Measurements from ENCODE around the gene PCBD1. TPM values are rescaled to one million over a fixed set of nuclear protein-coding genes. Genes with fewer than 3 reads are reported as not detected.
"Not testable (repeated sequence)": the region's sequence is repeated elsewhere in the genome, so short reads cannot be mapped to it uniquely, and the experiment has no call there.

The PCBD1 gene
- 9.9 and 11.8 TPM in 2 replicates for total RNA-seq (2014; rRNA removed; shearing (Covaris generic))
- polyA plus RNA-seq (2015; cell fraction: cytosol; rRNA removed), result 29.5 and 29.7 TPM in 2 replicates
- 5.9 and 8.7 TPM in 2 replicates for polyA plus RNA-seq (2015; cell fraction: nucleus; rRNA removed)

GRCh38 chr10:70887804-70888800 lies at the start of gene PCBD1:
TSS of gene PCBD1 (minus strand) at chr10:70888565. CDS start at chr10:70888533, 32 bp downstream.
- no peak for DNase-seq (ENCODE audit: low read depth)

GRCh38 chr10:70937661-70938060 lies 49.3 kb upstream of the PCBD1 start:
- no peak for DNase-seq (ENCODE audit: low read depth)

DNA sequence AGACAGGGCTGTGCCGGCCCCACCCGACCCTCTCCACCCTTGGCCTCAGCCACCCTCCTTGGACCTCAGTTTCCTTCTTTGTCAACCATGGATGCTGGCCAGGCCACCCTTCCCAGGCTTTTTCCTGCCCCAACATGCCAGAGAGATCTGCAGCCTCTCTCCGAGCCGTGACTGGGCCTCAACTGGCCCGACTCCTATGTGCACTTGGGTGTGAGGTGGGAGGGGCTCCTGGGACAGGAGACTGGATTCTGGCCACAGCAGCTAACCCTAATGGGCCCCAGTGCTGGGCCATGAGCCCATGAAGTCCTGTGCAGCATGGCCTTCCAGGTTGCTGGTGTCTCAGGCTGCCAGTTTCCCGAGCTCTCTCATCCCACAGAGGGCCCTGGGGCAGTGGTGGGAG lies 47.7 kb upstream of the PCBD1 start:
- DNase-seq (ENCODE audit: low read depth), result no peak

GRCh38 chr10:70935631-70936030 lies 47.3 kb upstream of the PCBD1 start:
- DNase-seq (ENCODE audit: low read depth), result no peak

DNA sequence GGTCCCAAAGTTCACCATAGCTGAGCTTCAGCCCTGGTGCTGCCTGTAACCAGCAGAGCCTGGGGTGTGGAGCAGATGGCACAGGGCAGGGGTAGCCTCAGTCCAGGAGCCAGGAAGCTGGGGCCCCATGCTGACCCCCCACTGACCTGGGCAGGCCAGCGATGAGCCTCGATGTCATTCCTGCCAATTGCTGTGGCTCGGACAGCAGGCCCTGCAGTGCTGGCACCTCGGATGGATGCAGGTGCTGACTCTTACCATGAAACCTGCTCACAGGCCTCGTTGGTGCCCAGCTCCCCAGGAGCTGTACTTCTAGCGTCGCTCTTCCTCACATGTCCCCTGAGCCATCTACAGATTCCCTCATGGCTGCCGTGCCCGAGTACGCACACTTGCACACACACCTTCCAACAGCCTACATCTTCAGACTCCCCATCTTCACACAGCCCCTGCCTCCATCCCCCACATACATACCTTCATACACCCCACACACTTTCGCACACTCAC lies 46.8 kb upstream of the PCBD1 start:
- no peak for DNase-seq (ENCODE audit: low read depth)

DNA sequence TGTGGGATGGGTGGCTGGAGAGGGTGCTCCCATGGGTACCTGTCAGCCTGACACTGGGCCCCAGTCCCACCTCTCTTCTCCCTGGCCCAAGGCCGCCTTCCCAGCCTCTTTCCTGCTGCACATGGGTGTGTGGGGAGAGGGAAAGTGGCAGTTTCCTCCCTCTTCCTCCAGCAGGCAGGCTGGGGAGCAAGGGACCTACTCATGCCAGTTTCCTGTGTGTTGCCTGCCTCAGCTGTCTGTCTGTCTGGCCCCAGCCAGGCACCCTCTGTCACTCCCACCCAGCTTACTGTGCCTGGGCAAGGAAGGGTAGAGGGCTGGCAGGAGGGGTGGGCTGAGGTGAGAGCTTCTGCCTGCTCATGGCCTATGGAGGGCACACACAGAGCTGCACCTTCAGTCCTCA lies 46.3 kb upstream of the PCBD1 start:
- DNase-seq (ENCODE audit: low read depth), result no peak

GRCh38 chr10:70932392-70933196 lies 44.2 kb upstream of the PCBD1 start:
- DNase-seq (ENCODE audit: low read depth), result no peak

DNA sequence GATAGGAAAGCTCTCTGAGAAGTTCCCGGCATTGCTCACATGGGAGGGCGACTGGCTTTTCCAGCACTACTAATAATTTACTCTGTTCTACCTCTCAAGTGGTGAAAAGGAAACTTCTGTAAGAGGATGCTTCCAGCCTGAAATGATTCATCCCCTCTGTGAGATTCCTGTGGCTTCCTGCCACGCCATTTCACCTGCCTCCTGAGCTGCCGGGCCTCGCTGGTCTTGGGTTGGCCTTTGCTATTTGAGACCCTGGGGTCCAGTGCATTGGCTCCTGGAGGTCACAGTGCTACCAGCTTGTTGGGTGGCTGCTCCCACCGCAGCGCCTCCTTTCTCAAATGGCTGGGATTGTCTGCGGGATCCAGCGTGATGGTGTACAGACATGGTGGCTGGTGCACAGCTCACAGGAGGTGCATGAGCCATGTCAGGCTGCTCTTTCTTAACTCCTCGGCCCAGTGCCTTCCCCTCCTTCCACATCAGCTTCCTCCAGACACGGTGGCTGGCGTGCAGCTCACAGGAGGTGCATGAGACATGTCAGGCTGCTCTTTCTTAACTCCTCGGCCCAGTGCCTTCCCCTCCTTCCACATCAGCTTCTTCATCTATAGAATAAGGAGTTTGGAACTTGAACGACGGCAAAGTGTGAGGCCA lies 42.9 kb upstream of the PCBD1 start:
- DNase-seq (ENCODE audit: low read depth), result peak; percentile 84

- no peak for DNase-seq (ENCODE audit: low read depth)
These were observed 42.1 kb upstream of the PCBD1 start for GRCh38 chr10:70930263-70931000.

DNA sequence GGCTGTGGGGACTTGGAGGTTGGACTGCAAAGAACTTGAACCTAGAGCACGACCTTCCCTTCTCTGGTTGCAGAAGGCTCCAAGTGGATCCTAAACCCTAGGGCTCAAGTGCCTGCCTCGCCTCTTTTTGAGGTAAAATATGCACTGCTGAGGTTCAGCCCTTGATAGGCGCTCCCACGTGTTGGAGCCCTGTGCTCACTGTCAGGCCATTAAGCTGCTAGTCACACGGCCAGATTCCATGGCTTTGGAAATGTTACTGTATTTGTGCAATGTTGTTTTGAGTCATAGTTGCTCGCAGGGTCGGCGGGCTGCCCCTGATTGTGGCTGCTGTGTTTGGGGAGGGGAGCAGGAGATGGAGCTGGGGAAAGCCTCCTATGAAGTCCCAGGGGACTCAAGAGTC lies 39.8 kb upstream of the PCBD1 start:
- DNase-seq (ENCODE audit: low read depth), result no peak

DNA sequence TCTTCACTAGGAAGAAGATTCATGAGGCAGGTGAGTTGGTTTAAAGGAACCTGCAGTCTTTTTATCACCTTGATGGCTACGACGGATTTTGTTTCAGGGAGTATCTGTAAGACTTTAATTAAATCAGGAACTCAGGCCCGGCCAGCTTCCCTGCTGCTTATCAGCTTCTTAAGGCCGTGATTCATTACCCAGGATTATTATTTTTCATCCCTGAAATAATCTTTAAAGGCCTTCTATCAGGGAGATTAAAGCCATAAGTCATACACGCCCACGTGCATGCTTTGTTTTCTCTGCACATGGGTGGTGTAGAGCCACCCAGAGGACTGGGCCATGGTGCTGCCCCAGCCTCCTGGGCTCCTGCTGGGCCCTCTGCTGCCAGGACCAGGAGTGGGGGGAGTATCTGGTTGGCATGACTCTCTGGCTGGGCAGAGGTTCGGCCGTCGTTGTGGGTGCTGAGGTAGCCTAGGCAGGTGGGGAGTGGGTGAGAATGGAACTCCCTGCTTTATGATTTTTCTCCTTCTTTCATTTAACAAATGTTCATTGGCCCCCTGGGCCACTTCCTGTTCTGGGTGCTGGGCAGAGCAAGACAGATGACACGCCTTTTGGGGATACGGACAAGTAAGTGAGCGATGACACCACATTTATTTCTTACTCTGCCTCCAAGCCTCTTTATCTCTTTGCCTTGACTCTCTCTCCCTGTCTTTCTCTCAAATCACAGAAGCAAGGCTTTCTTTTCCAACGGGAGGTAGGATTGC lies 39.0 kb upstream of the PCBD1 start:
- no peak for DNase-seq (ENCODE audit: low read depth)

DNA sequence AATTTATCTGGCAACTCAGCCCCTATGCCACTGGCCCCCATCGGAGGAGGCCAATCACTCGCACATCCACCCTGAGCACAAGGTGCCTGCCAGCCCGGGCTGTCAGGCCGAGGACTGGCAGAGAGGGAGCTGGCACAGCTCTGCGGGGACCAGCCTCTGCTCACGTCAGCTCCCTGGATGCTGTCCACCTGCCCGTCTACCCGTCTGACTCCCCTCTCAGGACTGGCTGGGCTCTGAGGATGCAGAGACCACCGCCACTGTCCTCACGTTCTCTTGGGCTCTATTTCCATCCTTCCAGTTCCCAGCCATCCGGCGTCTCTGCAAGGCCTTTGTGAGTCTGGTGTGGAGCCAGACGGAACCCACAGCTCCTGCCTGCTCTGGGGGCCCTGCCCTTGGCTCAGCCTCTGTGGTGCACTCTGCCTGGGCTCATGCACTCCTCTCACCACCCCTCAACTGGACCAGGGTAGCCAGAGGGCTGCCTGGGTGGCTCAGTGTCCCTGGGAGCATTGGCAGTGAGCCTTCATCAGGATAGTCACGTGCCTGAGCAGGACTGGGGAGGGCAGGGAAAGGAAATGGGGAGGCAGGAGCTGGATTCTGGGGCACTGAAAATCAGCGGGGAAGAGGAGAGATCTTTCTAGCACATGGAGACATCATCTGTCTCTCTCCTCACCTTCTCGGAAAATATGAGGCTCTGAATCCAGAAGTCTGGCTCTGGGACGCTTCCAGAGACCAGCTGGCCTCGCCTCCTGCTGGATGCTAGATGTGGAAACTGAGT lies 38.0 kb upstream of the PCBD1 start:
- DNase-seq (ENCODE audit: low read depth), result no peak

- DNase-seq (ENCODE audit: low read depth), result peak; percentile 24
These were observed 37.2 kb upstream of the PCBD1 start for GRCh38 chr10:70925377-70926225.

GRCh38 chr10:70923696-70924095 lies 35.3 kb upstream of the PCBD1 start:
- DNase-seq (ENCODE audit: low read depth), result no peak

- DNase-seq (ENCODE audit: low read depth), result no peak
These were observed 32.9 kb upstream of the PCBD1 start for GRCh38 chr10:70921285-70921684.

DNA sequence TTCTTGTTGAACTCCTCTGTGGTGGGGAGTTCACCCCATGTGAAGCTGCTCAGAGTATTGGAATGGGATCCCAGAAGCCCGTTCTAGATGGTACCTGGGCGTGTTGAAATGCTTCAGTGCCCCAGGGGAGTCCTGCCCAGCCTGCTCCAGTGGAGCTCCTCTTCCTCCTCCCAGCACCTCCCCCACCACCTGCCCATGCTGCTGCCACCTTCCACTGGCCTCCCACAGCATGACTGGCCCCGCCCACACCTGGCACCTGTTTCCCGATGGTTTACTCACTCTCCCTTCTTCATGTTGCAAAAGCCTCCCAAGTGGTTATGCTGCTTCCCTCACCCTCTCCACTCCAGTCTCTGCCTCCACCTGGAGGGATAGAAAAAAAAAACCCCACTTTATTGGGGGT lies 32.2 kb upstream of the PCBD1 start:
- no peak for DNase-seq (ENCODE audit: low read depth)

DNA sequence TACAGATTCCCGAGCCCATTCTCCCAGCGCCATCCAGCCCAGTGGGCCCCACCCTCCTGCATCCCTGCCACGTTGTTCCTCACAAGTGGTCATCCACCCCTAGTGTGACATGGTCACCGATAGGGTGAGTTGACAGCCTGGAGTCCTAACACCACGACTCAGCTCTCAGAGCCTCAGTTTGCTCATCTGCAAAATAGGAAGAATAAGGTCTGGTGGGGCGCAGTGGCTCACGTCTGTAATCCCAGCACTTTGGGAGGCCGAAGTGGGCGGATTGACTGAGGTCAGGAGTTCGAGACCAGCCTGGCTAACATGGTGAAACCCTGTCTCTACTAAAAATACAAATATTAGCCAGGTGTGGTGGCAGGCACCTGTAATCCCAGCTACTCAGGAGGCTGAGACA lies 31.5 kb upstream of the PCBD1 start:
- not testable (repeated sequence) for DNase-seq (ENCODE audit: low read depth)

Data from HT1080 (cell line).